HCT116 (cell line): ENCODE data around the gene VEZF1. TPM values are rescaled to one million over a fixed set of nuclear protein-coding genes. Genes with fewer than 3 reads are reported as not detected.

Experiments
- ATAC-seq: fragments of 200-7000 bp; cut with Tn5 transposase; 2 replicates; pipeline ENCODE4 v1.9.1; 2020; ENCODE audit warnings: mild to moderate bottlenecking, moderate library complexity
- BruUV-seq: library from RNA; stranded (reverse); fragments of 400-500 nt; replicated peaks from 2 replicates; lab custom pipeline; 2021; lab: Mats Ljungman, UMichigan
- CTCF ChIA-PET: fragments of 300-600 bp; sonication (Branson Sonifier 250); formaldehyde crosslinking; loops from one replicate; lab custom pipeline; 2021; ENCODE audit warnings: antibody characterized with exemption; lab: Charles Lee
- POLR2A ChIA-PET: fragments of 300-600, 350-600 bp; sonication (Branson Sonifier 250); formaldehyde crosslinking; loops from one replicate; lab custom pipeline; 2021; ENCODE audit warnings: antibody characterized with exemption; lab: Charles Lee
- RAD21 ChIA-PET, 2 experiments: fragments of 300-600 bp; sonication (Branson Sonifier 250); formaldehyde crosslinking; loops; one replicate each; lab custom pipeline; 2023; ENCODE audit warnings: low total read pairs in 2 of 2; ENCODE audit not compliant: uncharacterized antibody in 2 of 2, unreplicated experiment in 2 of 2, low non-redundant PET in 1 of 2; lab: Charles Lee
- DNase-seq: peaks from one replicate; pipeline ENCODE4 v3.0.0-alpha.2; 2010; ENCODE audit warnings: low read depth, low spot score
- H2AFZ ChIP-seq: fragments of 200-600 bp; shearing (Covaris generic), sonication (generic); 2 replicates; pipeline ENCODE4 v1.6.1; 2017; ENCODE audit warnings: low read depth, mixed run types, mixed read lengths, antibody characterized with exemption, low read length; ENCODE audit not compliant: poor library complexity, severe bottlenecking
- H3K27ac ChIP-seq: 2 replicates; pipeline ENCODE4 v1.5.1; 2012; ENCODE audit warnings: low read depth, low read length
- H3K27me3 ChIP-seq: fragments of 200-600 bp; sonication (generic); 2 replicates; pipeline ENCODE4 v1.6.1; 2016; ENCODE audit warnings: mixed run types, low read length, mixed read lengths; ENCODE audit not compliant: insufficient read depth
- H3K36me3 ChIP-seq, 2 experiments: fragments of 200-500 bp in 1 of 2; fragments of 200-600 bp in 1 of 2; sonication (Bioruptor generic) in 1 of 2; sonication (generic) in 1 of 2; 2 replicates each; pipeline versions ENCODE4 v1.5.1 to v1.6.1; 2014 to 2016; ENCODE audit warnings: low read length in 2 of 2, inconsistent platforms in 1 of 2, mixed read lengths in 1 of 2, mixed run types in 1 of 2; ENCODE audit not compliant: insufficient read depth in 2 of 2, control insufficient read depth in 1 of 2
- H3K4me1 ChIP-seq, 2 experiments: fragments of 200-600 bp in 1 of 2; sonication (generic) in 1 of 2; 2 replicates each; pipeline versions ENCODE4 v1.5.1 to v1.6.1; 2012 to 2017; ENCODE audit warnings: low read length in 2 of 2, inconsistent platforms in 1 of 2, mild to moderate bottlenecking in 1 of 2, mixed read lengths in 1 of 2, mixed run types in 1 of 2, moderate library complexity in 1 of 2; ENCODE audit not compliant: insufficient read depth in 2 of 2, control insufficient read depth in 1 of 2
- H3K4me2 ChIP-seq: fragments of 200-600 bp; sonication (generic); 2 replicates; pipeline ENCODE4 v1.6.1; 2017; ENCODE audit warnings: mixed run types, low read length, mixed read lengths
- H3K4me3 ChIP-seq, 2 experiments: fragments of 200-600 bp in 1 of 2; sonication (generic) in 1 of 2; replicated peaks in 1 of 2; 2 replicates each; pipeline ENCODE4 v1.5.1; 2011 to 2016; ENCODE audit warnings: low read length in 2 of 2, control low read depth in 1 of 2, low read depth in 1 of 2, mild to moderate bottlenecking in 1 of 2, mixed read lengths in 1 of 2, mixed run types in 1 of 2
- H3K79me2 ChIP-seq: fragments of 200-600 bp; sonication (generic); 2 replicates; pipeline ENCODE4 v1.6.1; 2017; ENCODE audit warnings: mild to moderate bottlenecking, mixed run types, low read length, moderate library complexity, mixed read lengths; ENCODE audit not compliant: insufficient read depth
- H3K9ac ChIP-seq: fragments of 200-600 bp; sonication (generic); 2 replicates; pipeline ENCODE4 v1.6.1; 2016; ENCODE audit warnings: low read length, mixed read lengths
- H3K9me2 ChIP-seq: fragments of 200-600 bp; sonication (generic), shearing (Covaris generic); 2 replicates; pipeline ENCODE4 v1.6.1; 2017; ENCODE audit warnings: mixed run types, mild to moderate bottlenecking, moderate library complexity; ENCODE audit not compliant: insufficient read depth
- H3K9me3 ChIP-seq, 2 experiments: fragments of 200-500 bp in 1 of 2; fragments of 200-600 bp in 1 of 2; sonication (Bioruptor generic) in 1 of 2; sonication (generic) in 1 of 2; 2 replicates each; pipeline ENCODE4 v1.6.1; 2014 to 2017; ENCODE audit warnings: low read length in 2 of 2, mixed read lengths in 2 of 2, inconsistent platforms in 1 of 2, low read depth in 1 of 2, mild to moderate bottlenecking in 1 of 2, mixed run types in 1 of 2, moderate library complexity in 1 of 2; ENCODE audit not compliant: control insufficient read depth in 1 of 2, insufficient read depth in 1 of 2
- H4K20me1 ChIP-seq: fragments of 200-600 bp; sonication (generic), shearing (Covaris generic); 2 replicates; pipeline ENCODE4 v1.6.1; 2017; ENCODE audit warnings: mixed run types, mild to moderate bottlenecking, moderate library complexity; ENCODE audit not compliant: insufficient read depth
- CBX3 ChIP-seq: IDR thresholded peaks from 2 replicates; pipeline ENCODE4 v1.6.1; 2012; ENCODE audit warnings: low read depth
- CEBPB ChIP-seq: IDR thresholded peaks from 2 replicates; pipeline ENCODE4 v1.6.1; 2012; ENCODE audit warnings: low read depth
- EGR1 ChIP-seq: IDR thresholded peaks from 2 replicates; pipeline ENCODE4 v1.6.1; 2012; ENCODE audit warnings: low read depth
- ELF1 ChIP-seq: IDR thresholded peaks from 2 replicates; pipeline ENCODE4 v1.6.1; 2012; ENCODE audit warnings: low read depth, borderline replicate concordance
- EZH2 ChIP-seq: fragments of 200-600 bp; sonication (generic); IDR thresholded peaks from 2 replicates; pipeline ENCODE4 v1.6.1; 2017; ENCODE audit warnings: antibody characterized with exemption, mixed run types
- EZH2phosphoT487 ChIP-seq: fragments of 200-600 bp; IDR thresholded peaks from 2 replicates; pipeline ENCODE4 v1.6.1; 2018; ENCODE audit warnings: antibody characterized with exemption, borderline replicate concordance
- FOSL1 ChIP-seq: IDR thresholded peaks from 2 replicates; pipeline ENCODE4 v1.6.1; 2012; ENCODE audit warnings: low read depth
- JUND ChIP-seq: IDR thresholded peaks from 2 replicates; pipeline ENCODE4 v1.6.1; 2012
- POLR2A ChIP-seq: IDR thresholded peaks from 2 replicates; pipeline ENCODE4 v1.7.0; 2011; ENCODE audit warnings: borderline replicate concordance; ENCODE audit not compliant: insufficient read depth, insufficient read length; ENCODE audit errors: extremely low read depth
- POLR2AphosphoS5 ChIP-seq: IDR thresholded peaks from 2 replicates; pipeline ENCODE4 v1.6.1; 2011; ENCODE audit warnings: mild to moderate bottlenecking, low read depth, low read length, moderate library complexity
- SIN3A ChIP-seq: IDR thresholded peaks from 2 replicates; pipeline ENCODE4 v1.6.1; 2012; ENCODE audit warnings: low read depth
- SP1 ChIP-seq: IDR thresholded peaks from 2 replicates; pipeline ENCODE4 v1.6.1; 2012; ENCODE audit warnings: low read depth
- SRF ChIP-seq: IDR thresholded peaks from 2 replicates; pipeline ENCODE4 v1.6.1; 2012; ENCODE audit warnings: low read depth
- ZFX ChIP-seq: fragments of 450-650 bp; IDR thresholded peaks from 2 replicates; pipeline ENCODE4 v1.6.1; 2017
- ZNF274 ChIP-seq: fragments of 200-500 bp; sonication (Bioruptor generic); IDR thresholded peaks from 2 replicates; pipeline ENCODE4 v1.6.1; 2014; ENCODE audit warnings: mild to moderate bottlenecking, low read depth, low read length, inconsistent platforms
- intact Hi-C: fragments of 100-400 bp; cut with micrococcal nuclease; formaldehyde crosslinking; loops from 2 replicates; pipeline ENCODE4 v1.10.0; 2022
- total RNA-seq: library from RNA; stranded (reverse); gene quantifications from one replicate; pipeline ENCODE4 v1.2.1, GENCODE V29; 2021; ENCODE audit not compliant: unreplicated experiment
- TF ChIP-seq, protein P1 (sequence below): IDR thresholded peaks from 2 replicates; pipeline ENCODE4 v1.6.1; 2012
- TF ChIP-seq, protein P2 (sequence below), 3 experiments: fragments of 200-600 bp in 1 of 3; sonication (generic) in 1 of 3; IDR thresholded peaks in 2 of 3; conservative IDR thresholded peaks in 1 of 3; 2 replicates each; pipeline ENCODE4 v1.5.1; 2012 to 2017; ENCODE audit warnings: low read depth in 2 of 3, low read length in 2 of 3, antibody characterized with exemption in 1 of 3, borderline replicate concordance in 1 of 3, control low read depth in 1 of 3, mild to moderate bottlenecking in 1 of 3, mixed read lengths in 1 of 3, mixed run types in 1 of 3, moderate library complexity in 1 of 3; ENCODE audit not compliant: insufficient read depth in 1 of 3
- TF ChIP-seq, protein P3 (sequence below): IDR thresholded peaks from 2 replicates; pipeline ENCODE4 v1.6.1; 2012; ENCODE audit warnings: low read depth
- TF ChIP-seq, protein P4 (sequence below): IDR thresholded peaks from 2 replicates; pipeline ENCODE4 v1.6.1; 2012
- TF ChIP-seq, protein P5 (sequence below): IDR thresholded peaks from 2 replicates; pipeline ENCODE4 v1.6.1; 2011; ENCODE audit warnings: mild to moderate bottlenecking, low read length, moderate library complexity; ENCODE audit not compliant: insufficient replicate concordance; ENCODE audit errors: extremely low read depth

VEZF1 gene
- total RNA-seq, 1 experiment from 2014 or later = 70.2 TPM

DNA sequence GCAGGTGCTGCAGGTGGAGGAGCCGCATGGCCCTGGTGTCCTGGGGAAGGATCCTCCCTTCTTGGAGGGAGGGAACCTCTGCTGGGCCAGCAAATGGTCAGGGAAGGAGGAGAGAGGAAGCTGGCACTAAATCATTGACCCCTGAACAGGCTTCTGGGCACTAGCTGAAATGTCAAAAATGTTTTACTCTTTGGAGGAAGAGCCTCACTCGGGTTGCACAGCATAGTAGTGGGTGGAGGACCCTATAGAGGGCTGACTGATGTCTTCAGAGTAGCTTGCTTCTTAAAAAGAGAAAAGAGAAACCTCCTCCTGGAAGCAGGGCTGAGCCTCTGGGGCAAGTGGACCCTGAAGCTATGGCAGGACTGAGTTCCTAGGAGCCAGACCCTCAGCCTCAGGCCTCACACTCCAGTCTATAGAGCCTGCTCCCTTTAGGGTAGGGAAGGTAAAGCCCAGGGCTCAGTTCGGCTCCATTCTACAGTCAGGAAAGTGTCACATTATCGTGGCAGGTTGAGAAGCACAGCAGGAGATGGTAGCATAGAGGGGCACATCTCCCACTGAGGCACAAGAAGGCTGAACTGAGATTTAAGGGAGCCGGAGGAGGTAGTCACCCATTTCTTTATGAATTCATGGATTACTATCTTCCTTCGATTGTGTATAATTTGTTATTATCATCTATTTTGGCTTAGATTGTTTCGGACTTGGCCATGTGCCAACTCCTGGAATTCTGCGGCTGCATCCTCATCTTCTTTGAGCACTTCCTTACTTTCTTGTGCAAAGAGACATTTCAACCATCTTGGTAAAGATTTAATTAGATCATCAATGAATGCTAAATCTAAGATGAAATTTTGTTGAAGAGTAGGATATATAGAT lies 25.5 kb downstream of the VEZF1 start:
- ChIA-PET POLR2A (no interaction called here), CTCF (interaction anchor here (1.3 kb wide), 1 partner anchor 11 kb away, joined by 6 read pairs; no protein-coding TSS in a partner anchor), RAD21 (no interaction called here)
- no peak overlapping the region for H3K4me3 ChIP-seq
- H3K36me3 ChIP-seq = no peaks in the 10 kb centered on the region
- H3K27ac ChIP-seq = no peak overlapping the region
- H3K9me3 ChIP-seq = no peaks in the 10 kb centered on the region
- no peaks in the 10 kb centered on the region for H3K79me2 ChIP-seq
- peaks cover under 1 to 4% of the 10 kb centered on the region in 2 experiments; a peak in 3 of 4 replicates for H3K4me1 ChIP-seq
- BruUV-seq = no TSS peak
- no peaks in the 10 kb centered on the region for H3K9me2 ChIP-seq
- H2AFZ ChIP-seq = no peak overlapping the region
- intact Hi-C loops = no loop called here
- DNase-seq = no peak
- no peak overlapping the region for H3K9ac ChIP-seq
- H3K27me3 ChIP-seq = no peaks in the 10 kb centered on the region
- TF ChIP-seq EZH2 (no peak), POLR2AphosphoS5 (no peak), ELF1 (no peak), CBX3 (no peak), SP1 (no peak), FOSL1 (no peak), SRF (no peak), SIN3A (no peak), ZFX (no peak), ZNF274 (no peak), POLR2A (no peak), CEBPB (no peak), EZH2phosphoT487 (no peak), EGR1 (no peak), JUND (no peak)
- TF ChIP-seq, protein P1, sequence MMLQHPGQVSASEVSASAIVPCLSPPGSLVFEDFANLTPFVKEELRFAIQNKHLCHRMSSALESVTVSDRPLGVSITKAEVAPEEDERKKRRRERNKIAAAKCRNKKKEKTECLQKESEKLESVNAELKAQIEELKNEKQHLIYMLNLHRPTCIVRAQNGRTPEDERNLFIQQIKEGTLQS = no peak
- TF ChIP-seq, protein P2, sequence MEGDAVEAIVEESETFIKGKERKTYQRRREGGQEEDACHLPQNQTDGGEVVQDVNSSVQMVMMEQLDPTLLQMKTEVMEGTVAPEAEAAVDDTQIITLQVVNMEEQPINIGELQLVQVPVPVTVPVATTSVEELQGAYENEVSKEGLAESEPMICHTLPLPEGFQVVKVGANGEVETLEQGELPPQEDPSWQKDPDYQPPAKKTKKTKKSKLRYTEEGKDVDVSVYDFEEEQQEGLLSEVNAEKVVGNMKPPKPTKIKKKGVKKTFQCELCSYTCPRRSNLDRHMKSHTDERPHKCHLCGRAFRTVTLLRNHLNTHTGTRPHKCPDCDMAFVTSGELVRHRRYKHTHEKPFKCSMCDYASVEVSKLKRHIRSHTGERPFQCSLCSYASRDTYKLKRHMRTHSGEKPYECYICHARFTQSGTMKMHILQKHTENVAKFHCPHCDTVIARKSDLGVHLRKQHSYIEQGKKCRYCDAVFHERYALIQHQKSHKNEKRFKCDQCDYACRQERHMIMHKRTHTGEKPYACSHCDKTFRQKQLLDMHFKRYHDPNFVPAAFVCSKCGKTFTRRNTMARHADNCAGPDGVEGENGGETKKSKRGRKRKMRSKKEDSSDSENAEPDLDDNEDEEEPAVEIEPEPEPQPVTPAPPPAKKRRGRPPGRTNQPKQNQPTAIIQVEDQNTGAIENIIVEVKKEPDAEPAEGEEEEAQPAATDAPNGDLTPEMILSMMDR (IDR thresholded peaks at IDR 0.05 in 2 of 3, conservative IDR thresholded peaks at IDR 0.05 in 1 of 3; ENCODE audit: borderline replicate concordance in 1 of 3, insufficient read depth in 1 of 3, low read depth in 2 of 3, low read length in 2 of 3) = no peak
- TF ChIP-seq, protein P3, sequence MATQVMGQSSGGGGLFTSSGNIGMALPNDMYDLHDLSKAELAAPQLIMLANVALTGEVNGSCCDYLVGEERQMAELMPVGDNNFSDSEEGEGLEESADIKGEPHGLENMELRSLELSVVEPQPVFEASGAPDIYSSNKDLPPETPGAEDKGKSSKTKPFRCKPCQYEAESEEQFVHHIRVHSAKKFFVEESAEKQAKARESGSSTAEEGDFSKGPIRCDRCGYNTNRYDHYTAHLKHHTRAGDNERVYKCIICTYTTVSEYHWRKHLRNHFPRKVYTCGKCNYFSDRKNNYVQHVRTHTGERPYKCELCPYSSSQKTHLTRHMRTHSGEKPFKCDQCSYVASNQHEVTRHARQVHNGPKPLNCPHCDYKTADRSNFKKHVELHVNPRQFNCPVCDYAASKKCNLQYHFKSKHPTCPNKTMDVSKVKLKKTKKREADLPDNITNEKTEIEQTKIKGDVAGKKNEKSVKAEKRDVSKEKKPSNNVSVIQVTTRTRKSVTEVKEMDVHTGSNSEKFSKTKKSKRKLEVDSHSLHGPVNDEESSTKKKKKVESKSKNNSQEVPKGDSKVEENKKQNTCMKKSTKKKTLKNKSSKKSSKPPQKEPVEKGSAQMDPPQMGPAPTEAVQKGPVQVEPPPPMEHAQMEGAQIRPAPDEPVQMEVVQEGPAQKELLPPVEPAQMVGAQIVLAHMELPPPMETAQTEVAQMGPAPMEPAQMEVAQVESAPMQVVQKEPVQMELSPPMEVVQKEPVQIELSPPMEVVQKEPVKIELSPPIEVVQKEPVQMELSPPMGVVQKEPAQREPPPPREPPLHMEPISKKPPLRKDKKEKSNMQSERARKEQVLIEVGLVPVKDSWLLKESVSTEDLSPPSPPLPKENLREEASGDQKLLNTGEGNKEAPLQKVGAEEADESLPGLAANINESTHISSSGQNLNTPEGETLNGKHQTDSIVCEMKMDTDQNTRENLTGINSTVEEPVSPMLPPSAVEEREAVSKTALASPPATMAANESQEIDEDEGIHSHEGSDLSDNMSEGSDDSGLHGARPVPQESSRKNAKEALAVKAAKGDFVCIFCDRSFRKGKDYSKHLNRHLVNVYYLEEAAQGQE = no peak
- TF ChIP-seq, protein P4, sequence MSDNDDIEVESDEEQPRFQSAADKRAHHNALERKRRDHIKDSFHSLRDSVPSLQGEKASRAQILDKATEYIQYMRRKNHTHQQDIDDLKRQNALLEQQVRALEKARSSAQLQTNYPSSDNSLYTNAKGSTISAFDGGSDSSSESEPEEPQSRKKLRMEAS = no peak
- TF ChIP-seq, protein P5, sequence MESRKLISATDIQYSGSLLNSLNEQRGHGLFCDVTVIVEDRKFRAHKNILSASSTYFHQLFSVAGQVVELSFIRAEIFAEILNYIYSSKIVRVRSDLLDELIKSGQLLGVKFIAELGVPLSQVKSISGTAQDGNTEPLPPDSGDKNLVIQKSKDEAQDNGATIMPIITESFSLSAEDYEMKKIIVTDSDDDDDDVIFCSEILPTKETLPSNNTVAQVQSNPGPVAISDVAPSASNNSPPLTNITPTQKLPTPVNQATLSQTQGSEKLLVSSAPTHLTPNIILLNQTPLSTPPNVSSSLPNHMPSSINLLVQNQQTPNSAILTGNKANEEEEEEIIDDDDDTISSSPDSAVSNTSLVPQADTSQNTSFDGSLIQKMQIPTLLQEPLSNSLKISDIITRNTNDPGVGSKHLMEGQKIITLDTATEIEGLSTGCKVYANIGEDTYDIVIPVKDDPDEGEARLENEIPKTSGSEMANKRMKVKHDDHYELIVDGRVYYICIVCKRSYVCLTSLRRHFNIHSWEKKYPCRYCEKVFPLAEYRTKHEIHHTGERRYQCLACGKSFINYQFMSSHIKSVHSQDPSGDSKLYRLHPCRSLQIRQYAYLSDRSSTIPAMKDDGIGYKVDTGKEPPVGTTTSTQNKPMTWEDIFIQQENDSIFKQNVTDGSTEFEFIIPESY = no peak
- H4K20me1 ChIP-seq = no peaks in the 10 kb centered on the region
- H3K4me2 ChIP-seq = no peak overlapping the region
- no peak for ATAC-seq
